ENCODE results near the gene HGS. TPM values are rescaled to one million over a fixed set of nuclear protein-coding genes. Genes with fewer than 3 reads are reported as not detected.

The HGS gene
- total and polyA plus RNA-seq, 2 of the 13 experiments (the other 11 are each of a cell fraction or from before 2014, with no cell fraction given), result 73.3 to 78.1 TPM

GRCh38 chr17:81722184-81723120 lies 38.6 kb downstream of the HGS start (continued):
- 0 out of 2 replicates have a peak, but pooled peaks have one; percentile 4 for TF ChIP-seq KDM5B (CRISPR knock-in tag; IDR thresholded peaks at IDR 0.05; ENCODE audit: borderline replicate concordance)
- peak; percentile 54; the same call in 1 of the 2 replicates for TF ChIP-seq RBFOX2 (IDR thresholded peaks at IDR 0.05; ENCODE audit: low read depth, low read length)
- no peak for TF ChIP-seq RBAK (CRISPR knock-in tag; IDR thresholded peaks at IDR 0.05)
- no peak for TF ChIP-seq ZNF207 (IDR thresholded peaks at IDR 0.05; ENCODE audit: borderline replicate concordance)
- no peak for TF ChIP-seq FUBP1 (CRISPR knock-in tag; IDR thresholded peaks at IDR 0.05; ENCODE audit: borderline replicate concordance)
- TF ChIP-seq ZC3H13 (CRISPR knock-in tag; IDR thresholded peaks at IDR 0.05), result peak; percentile 90
- TF ChIP-seq NRL (CRISPR knock-in tag; IDR thresholded peaks at IDR 0.05; ENCODE audit: borderline replicate concordance), result peak; percentile 63; the same call in 1 of the 2 replicates
- TF ChIP-seq ZNF275 (CRISPR knock-in tag; IDR thresholded peaks at IDR 0.05; ENCODE audit: borderline replicate concordance), result 0 out of 2 replicates have a peak, but pooled peaks have one; percentile 24
- TF ChIP-seq CBFB (CRISPR knock-in tag; IDR thresholded peaks at IDR 0.05), result 0 out of 2 replicates have a peak, but pooled peaks have one; percentile 29
- TF ChIP-seq ERF (CRISPR knock-in tag; IDR thresholded peaks at IDR 0.05), result no peak
- TF ChIP-seq CCDC6 (CRISPR knock-in tag; IDR thresholded peaks at IDR 0.05), result 0 out of 2 replicates have a peak, but pooled peaks have one; percentile 23
- TF ChIP-seq ZNF788 (CRISPR knock-in tag; IDR thresholded peaks at IDR 0.05; ENCODE audit: borderline replicate concordance), result 0 out of 2 replicates have a peak, but pooled peaks have one; percentile 21
- TF ChIP-seq THAP8 (CRISPR knock-in tag; IDR thresholded peaks at IDR 0.05; ENCODE audit: borderline replicate concordance), result no peak
- TF ChIP-seq SSRP1 (CRISPR knock-in tag; IDR thresholded peaks at IDR 0.05), result peak; percentile 75
- TF ChIP-seq MAZ (IDR thresholded peaks at IDR 0.05; ENCODE audit: borderline replicate concordance, low read depth, low read length), result 0 out of 2 replicates have a peak, but pooled peaks have one; percentile 8
- TF ChIP-seq MAZ (CRISPR knock-in tag; IDR thresholded peaks at IDR 0.05; ENCODE audit: low read depth), result no peak
- TF ChIP-seq SATB2 (CRISPR knock-in tag; IDR thresholded peaks at IDR 0.05), result no peak
- no peak for TF ChIP-seq ZNF143 (CRISPR knock-in tag; IDR thresholded peaks at IDR 0.05)
- no peak for TF ChIP-seq ZNF557 (CRISPR knock-in tag; IDR thresholded peaks at IDR 0.05)
- TF ChIP-seq ZNF883 (CRISPR knock-in tag; IDR thresholded peaks at IDR 0.05; ENCODE audit: not compliant biosample characterization), result peak; percentile 23
- TF ChIP-seq NFYB (CRISPR knock-in tag; IDR thresholded peaks at IDR 0.05), result 0 out of 2 replicates have a peak, but pooled peaks have one; percentile 2
- no peak for TF ChIP-seq DBP (CRISPR knock-in tag; IDR thresholded peaks at IDR 0.05; ENCODE audit: not compliant biosample characterization)
- TF ChIP-seq ZNF263 (CRISPR knock-in tag; IDR thresholded peaks at IDR 0.05), result no peak
- peak; percentile 48; the same call in 1 of the 2 replicates for TF ChIP-seq ZNF891 (CRISPR knock-in tag; IDR thresholded peaks at IDR 0.05)
